Tibial artery (tissue), 4 donors: Measurements from ENCODE around the gene ING3.

Experiments used
- DNase-seq, 2 donors: peaks; one replicate each; pipeline ENCODE4 v3.0.0-alpha.2; 2019
- H3K27ac ChIP-seq, 2 donors: fragments of 200-600 bp; sonication (generic) in 1 of 2; 1 replicate in 1 of 2; 2 replicates in 1 of 2; pipeline ENCODE4 v1.5.1; 2018 to 2019; ENCODE audit warnings: mild to moderate bottlenecking in 1 of 2
- H3K27me3 ChIP-seq, 2 donors: fragments of 200-600 bp; sonication (generic) in 1 of 2; one replicate each; pipeline versions ENCODE4 v1.5.1 to v1.6.0; 2016 to 2019
- H3K36me3 ChIP-seq, 3 donors: fragments of 200-600 bp; sonication (generic) in 2 of 3; one replicate each; pipeline ENCODE4 v1.5.1; 2016 to 2019; ENCODE audit warnings: mild to moderate bottlenecking in 2 of 3
- H3K4me1 ChIP-seq, 4 donors: fragments of 200-600 bp; sonication (generic) in 2 of 4; 1 replicate in 3 of 4; 2 replicates in 1 of 4; pipeline ENCODE4 v1.5.1; 2016 to 2019
- H3K4me3 ChIP-seq, 2 donors: fragments of 200-600 bp; sonication (generic) in 1 of 2; 1 replicate in 1 of 2; 2 replicates in 1 of 2; pipeline ENCODE4 v1.5.1; 2018 to 2019; ENCODE audit warnings: mild to moderate bottlenecking in 2 of 2
- H3K9me3 ChIP-seq, 3 donors: fragments of 200-600 bp; sonication (generic) in 1 of 3; one replicate each; pipeline ENCODE4 v1.5.1; 2016 to 2019
- intact Hi-C: fragments of 100-400 bp; cut with DNase I; formaldehyde crosslinking; loops from one replicate; pipeline ENCODE4 v1.15.0; 2023; ENCODE audit warnings: low total_unique reads
- TF ChIP-seq, protein P1 (sequence below), 2 experiments: fragments of 200-600 bp in 1 of 2; fragments of 450-650 bp in 1 of 2; IDR thresholded peaks; one replicate each; pipeline ENCODE4 v1.5.1; 2017 to 2019; ENCODE audit warnings: antibody characterized with exemption in 2 of 2, mild to moderate bottlenecking in 1 of 2, moderate library complexity in 1 of 2

The ING3 gene

DNA sequence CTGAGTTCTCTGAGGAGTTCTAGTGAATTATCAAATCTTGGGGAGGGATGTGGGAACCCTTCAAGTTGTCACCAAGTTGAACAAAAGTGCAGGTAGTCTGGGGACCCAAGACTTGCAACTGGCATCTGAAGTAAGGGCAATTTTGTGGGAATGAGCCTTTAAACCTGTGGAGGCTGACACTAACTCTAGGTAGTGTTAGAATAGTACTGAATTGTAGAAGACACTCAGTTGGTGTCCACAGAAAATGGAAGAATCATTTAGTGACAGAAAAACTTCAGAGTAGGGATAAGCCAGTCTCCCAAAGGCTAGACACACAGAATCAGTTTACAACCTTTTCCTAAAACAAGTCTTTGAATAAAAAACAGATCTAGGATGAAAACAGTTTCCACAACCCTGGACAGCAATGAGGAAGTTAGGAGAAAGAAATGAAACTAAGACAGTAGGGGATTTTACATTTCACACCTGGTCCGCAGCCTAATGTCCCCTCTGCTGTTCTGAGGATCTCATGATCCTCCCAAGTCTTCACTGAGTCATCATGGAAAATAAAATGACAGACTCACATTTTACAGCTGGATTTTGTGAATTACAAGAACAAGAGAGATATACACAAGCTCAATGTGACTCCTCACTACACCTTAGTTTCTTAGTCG, 23.0 kb upstream of the ING3 start:
- Histone ChIP-seq H3K4me3 (no peak overlapping the region), H3K27me3 (no peaks in the 10 kb centered on the region), H3K36me3 (no peaks in the 10 kb centered on the region), H3K27ac (no peak overlapping the region), H3K4me1 (no peaks in the 10 kb centered on the region), H3K9me3 (no peaks in the 10 kb centered on the region)
- TF ChIP-seq, protein P1, sequence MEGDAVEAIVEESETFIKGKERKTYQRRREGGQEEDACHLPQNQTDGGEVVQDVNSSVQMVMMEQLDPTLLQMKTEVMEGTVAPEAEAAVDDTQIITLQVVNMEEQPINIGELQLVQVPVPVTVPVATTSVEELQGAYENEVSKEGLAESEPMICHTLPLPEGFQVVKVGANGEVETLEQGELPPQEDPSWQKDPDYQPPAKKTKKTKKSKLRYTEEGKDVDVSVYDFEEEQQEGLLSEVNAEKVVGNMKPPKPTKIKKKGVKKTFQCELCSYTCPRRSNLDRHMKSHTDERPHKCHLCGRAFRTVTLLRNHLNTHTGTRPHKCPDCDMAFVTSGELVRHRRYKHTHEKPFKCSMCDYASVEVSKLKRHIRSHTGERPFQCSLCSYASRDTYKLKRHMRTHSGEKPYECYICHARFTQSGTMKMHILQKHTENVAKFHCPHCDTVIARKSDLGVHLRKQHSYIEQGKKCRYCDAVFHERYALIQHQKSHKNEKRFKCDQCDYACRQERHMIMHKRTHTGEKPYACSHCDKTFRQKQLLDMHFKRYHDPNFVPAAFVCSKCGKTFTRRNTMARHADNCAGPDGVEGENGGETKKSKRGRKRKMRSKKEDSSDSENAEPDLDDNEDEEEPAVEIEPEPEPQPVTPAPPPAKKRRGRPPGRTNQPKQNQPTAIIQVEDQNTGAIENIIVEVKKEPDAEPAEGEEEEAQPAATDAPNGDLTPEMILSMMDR (IDR thresholded peaks at IDR 0.05) = no peak
- no peak for DNase-seq
- intact Hi-C loops = loop anchor here (10.0 kb wide), 1 partner anchor 63 kb away; no protein-coding TSS in a partner anchor

DNA sequence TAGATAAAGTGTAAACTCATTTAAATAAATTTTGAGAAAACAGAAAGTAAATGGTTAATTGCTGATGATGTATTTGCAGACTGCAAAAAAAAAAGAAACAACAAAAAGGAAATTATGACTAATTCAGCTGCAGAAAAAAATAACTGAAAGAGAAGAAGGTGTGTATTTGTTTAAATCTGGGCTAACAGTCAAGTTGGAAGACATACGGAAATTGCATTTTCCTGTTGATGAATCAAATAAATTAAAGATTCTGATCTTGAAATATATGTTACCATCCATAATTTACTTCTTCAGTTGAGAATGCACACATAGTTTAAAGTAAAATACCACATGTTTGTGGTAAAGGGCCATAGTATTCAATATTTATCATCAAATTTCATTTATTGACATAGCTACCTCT, 19.3 kb upstream of the ING3 start:
- intact Hi-C loops = no loop called here
- TF ChIP-seq, protein P1 (IDR thresholded peaks at IDR 0.05) = no peak
- Histone ChIP-seq H3K27ac (no peak overlapping the region), H3K4me1 (peaks cover 0 to 6% (median 0%) of the 10 kb centered on the region in 4 donors), H3K4me3 (no peak overlapping the region), H3K9me3 (no peaks in the 10 kb centered on the region), H3K36me3 (no peaks in the 10 kb centered on the region), H3K27me3 (no peaks in the 10 kb centered on the region)
- DNase-seq = no peak

DNA sequence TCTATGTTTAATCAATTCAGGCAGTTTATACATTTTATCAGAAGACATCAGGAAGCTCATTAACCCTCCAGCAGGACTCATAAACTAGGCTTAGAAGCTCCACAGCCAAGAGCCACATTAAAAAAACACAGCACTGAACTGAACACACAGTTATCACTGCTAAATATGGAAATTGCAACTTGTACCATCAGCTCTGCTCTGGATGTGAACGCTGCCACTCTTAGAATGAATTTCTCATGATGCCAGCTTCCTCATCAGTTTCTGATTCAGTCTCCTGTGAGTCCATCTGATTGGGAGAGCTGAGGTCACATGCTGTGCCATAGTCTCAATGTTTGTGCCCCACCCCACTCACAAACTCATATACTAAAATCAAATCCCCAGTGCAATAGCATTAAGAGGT, 17.1 kb upstream of the ING3 start:
- no peak for DNase-seq
- Histone ChIP-seq H3K27me3 (no peaks in the 10 kb centered on the region), H3K27ac (no peak overlapping the region), H3K4me1 (peaks cover 0 to 6% (median 0%) of the 10 kb centered on the region in 4 donors), H3K36me3 (no peaks in the 10 kb centered on the region), H3K9me3 (no peaks in the 10 kb centered on the region), H3K4me3 (no peak overlapping the region)
- TF ChIP-seq, protein P1 (IDR thresholded peaks at IDR 0.05) = no peak
- intact Hi-C loops = no loop called here

DNA sequence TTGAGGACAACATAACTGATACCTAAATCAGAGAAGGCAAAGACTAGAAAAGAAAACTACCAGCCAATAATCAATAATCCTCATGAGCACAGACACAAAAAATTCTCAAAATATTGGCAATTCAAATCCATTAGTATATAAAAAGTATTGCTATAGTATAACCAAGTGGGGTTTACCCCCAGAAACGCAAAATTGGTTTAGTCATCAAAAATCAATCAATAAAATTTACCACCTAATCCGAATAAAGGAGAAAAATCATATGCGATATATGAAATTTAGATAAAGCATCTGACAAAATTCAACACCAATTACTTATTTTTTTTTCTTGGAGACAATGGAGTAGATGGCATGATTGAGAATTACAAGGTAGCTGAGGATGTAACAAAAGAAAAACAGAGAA, 11.2 kb upstream of the ING3 start:
- Histone ChIP-seq H3K4me1 (no peaks in the 10 kb centered on the region), H3K36me3 (no peaks in the 10 kb centered on the region), H3K9me3 (no peaks in the 10 kb centered on the region), H3K4me3 (no peak overlapping the region), H3K27ac (no peak overlapping the region), H3K27me3 (no peaks in the 10 kb centered on the region)
- intact Hi-C loops = loop anchor here (5.0 kb wide), 1 partner anchor 147 kb away; no protein-coding TSS in a partner anchor
- TF ChIP-seq, protein P1 (IDR thresholded peaks at IDR 0.05) = no peak
- no peak for DNase-seq

DNA sequence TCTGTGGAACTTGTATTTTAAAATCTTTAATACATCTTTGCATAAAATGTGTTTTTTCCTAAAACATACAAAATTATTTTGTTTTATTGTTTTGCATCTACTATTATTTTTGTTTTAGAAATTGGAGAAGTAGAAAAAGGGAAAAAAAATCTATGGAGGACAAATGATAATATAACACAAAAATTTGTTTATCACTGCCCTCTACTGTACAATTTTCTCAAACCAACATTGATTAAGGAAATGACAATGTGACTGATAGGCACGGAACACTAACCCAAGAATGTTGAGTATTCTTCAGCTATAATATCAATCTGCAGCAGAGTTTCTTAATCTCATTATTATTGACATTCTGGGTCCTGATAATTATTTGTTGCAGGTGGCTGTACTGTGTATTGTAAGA, 9.5 kb upstream of the ING3 start:
- intact Hi-C loops = no loop called here
- Histone ChIP-seq H3K36me3 (no peaks in the 10 kb centered on the region), H3K9me3 (no peaks in the 10 kb centered on the region), H3K27ac (no peak overlapping the region), H3K27me3 (no peaks in the 10 kb centered on the region), H3K4me3 (no peak overlapping the region), H3K4me1 (no peaks in the 10 kb centered on the region)
- TF ChIP-seq, protein P1 (IDR thresholded peaks at IDR 0.05) = peak; percentile 35 to 43
- no peak for DNase-seq
